ENCODE results near the gene RPL28.
A peak's percentile ranks its signal among the peaks of the same experiment; 100 is the strongest.
"Not testable (repeated sequence)": the region's sequence is repeated elsewhere in the genome, so short reads cannot be mapped to it uniquely, and the experiment has no call there.

The RPL28 gene

DNA sequence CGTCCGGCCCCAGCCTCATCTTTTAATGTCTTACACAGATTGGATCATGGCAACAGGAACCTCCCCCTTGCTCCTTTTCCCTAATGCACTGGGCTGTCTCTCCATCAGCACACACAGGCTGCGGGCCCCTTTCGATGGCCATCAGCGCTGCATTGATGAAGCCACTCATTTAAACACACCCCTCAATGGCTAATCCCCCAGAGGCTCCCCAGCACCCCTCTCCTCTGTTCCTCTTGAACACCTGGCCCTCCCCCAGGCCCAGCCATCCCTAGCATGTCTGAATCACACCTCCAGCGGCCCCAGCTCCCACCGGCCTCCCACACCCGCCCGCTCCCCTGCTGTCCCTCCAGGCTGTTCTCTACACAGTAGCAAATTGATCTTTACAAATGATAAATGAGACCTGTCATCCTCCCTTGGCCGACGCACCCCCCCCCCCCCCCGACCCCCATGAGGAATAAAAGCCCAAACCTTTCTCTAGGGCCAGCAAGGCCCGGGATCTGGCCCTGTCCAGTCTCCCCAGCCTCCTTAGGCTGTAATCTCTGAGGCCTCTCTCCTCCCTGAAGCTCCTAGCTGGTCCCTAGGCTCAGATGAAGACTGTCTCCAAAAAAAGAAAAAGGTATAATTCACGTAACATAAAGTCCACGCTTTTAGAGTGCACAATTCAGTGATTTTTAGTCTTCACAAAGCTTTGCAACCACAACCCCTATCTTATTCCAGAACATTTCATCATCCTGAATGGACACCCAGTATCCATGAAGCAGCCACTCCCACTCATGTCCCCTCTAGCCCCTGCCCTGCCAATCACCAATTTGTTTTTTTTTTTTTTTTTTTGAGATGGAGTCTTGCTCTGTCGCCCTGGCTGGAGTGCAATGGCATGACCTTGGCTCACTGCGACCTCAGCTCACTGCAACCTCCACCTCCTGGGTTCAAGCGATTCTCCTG is 7.4 kb downstream of the RPL28 start:
- no peak for DNase-seq (ENCODE audit: low read depth)

- no peak for DNase-seq (ENCODE audit: low read depth)
Measured at GRCh38 chr19:55398200-55398925, 12.6 kb downstream of the RPL28 start.

DNA sequence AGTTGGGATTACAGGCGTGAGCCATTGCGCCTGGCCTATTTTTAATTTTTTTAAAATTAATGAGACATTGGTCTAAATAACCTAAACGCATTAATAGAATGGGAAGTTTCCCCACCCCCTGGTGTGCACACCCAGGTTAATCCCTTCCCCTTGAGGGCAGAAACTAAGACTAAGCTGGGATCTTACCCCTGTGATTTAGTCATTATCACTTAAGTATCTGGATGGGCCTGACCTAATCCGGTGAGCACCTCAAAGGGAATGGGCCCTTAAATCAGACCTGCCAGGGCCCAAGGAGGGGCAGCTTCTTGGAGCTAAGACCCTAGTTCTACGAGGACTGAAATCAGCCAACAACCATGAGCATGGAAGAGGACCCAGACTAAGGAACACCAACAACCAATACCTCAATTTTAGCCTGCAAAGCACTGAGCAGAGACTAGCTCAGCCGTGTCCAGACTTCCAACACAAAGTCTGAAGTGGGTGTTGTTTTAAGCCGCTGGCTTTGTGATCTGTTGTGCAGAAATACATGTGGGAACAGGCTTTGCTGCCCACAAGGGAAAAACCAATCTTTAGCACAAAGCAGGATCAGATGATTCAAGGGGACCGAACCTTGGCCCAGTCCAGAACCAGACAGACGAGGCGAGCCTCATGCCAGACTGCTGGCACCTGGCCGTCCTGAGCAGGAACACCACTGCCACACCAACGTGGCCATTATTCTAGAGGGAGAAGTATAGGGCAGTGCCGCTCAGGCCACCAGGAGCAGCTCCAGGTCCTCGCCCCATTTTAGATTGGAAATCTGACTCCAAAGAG is 14.8 kb downstream of the RPL28 start:
- DNase-seq (ENCODE audit: low read depth) = no peak

- DNase-seq (ENCODE audit: low read depth) = not testable (repeated sequence)
Measured at GRCh38 chr19:55401390-55401789, 15.7 kb downstream of the RPL28 start.

DNA sequence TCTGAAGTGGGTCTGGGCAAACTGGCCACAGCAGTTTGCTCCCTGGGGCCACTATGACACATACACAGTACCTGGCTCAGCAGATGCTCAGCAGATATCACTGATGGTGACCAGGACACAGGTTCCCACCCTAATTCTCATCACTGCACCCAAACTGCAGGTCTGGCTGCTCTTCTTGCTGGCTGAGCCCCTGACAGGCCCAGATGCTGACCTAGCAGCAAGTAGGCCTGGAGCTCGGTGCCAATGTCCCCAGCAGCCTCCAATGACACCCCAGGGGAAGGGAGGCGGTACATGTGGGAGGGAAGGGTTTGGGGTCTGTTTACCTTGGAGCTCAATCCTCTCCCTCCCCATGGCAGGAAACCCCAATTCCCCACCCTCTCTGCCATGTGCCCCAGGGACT is 16.8 kb downstream of the RPL28 start:
- DNase-seq (ENCODE audit: low read depth) = no peak

DNA sequence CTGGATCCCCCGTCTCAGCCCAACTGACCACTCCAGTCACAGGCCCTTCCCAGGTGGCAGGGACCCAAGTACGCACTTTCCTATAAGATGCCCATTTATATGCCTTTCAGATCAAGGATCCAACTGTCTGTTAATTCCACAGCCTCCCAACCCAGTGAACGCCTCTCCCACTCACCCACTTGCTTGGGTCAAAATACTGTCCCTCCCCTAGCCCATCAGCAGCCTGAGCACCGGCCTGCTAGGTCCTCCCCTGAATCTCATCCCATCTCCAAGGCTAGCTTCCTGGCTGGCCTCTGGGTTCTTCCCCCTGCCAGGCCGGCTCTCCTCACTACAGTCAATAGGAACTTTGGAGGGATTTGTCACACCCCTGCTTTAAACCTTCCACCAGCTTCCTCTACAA is 19.9 kb downstream of the RPL28 start:
- DNase-seq (ENCODE audit: low read depth) = no peak

GRCh38 chr19:55406091-55406825 is 20.5 kb downstream of the RPL28 start:
- DNase-seq (ENCODE audit: low read depth) = no peak

GRCh38 chr19:55406826-55407549 is 21.3 kb downstream of the RPL28 start:
- DNase-seq (ENCODE audit: low read depth) = no peak

DNA sequence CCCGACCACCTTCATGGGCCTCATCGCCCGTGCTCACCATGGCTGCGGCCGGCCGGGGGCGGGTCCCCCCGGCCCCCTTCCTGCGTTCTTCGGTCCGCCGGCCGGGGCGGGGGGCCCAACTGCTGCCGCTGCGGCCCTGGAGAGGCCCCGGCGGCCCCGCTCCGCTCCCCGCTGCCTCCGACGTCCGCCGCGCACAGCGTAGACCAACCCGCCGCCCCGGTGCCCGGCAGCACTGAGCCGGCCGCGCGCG is 21.7 kb downstream of the RPL28 start, which contains the start of gene UBE2S:
TSS of gene UBE2S (minus strand) at position 239 of the 250 bp plus-strand sequence. CDS start at position 40, 199 bp downstream.
- not testable (repeated sequence) for DNase-seq (ENCODE audit: low read depth)

DNA sequence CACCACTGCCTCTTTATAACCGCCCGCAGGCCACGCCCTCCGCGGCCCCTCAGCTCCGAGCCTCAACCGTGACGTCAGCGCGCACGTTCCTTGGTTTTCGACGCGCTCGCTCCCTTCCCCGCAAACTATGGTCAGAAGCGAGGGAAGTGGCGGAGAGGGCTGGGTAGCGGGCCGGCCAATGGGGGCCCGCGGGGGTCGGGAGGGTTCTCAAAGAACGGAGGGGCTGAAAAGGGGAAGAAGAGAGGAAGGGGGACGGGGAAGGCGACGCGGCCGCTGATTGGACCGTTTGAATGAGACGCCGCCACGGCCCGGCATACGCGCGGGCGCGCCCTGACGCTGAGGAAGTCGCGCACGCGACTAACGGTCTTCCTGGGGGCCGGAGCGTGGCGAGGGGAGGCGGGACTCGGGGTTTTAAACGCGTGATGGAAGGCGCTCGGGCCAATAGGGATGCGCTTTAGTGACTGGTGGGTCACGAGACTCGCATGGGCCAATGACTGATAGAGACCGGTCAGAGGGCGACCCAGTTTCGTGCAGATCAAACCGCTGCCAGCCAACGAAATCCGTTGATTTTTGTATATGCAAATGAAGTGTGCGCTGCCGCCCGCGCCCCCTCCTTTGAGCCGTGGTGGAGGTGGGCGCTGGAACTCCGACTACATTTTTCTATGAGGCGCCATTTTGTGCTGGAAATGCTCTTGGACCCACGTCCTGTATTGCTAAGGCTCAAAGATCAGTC is 22.2 kb downstream of the RPL28 start:
- peak; percentile 95 for DNase-seq (ENCODE audit: low read depth)

- no peak for DNase-seq (ENCODE audit: low read depth)
Measured at GRCh38 chr19:55408533-55408872, 22.8 kb downstream of the RPL28 start.

- DNase-seq (ENCODE audit: low read depth) = not testable (repeated sequence)
Measured at GRCh38 chr19:55409179-55409578, 23.4 kb downstream of the RPL28 start.

DNA sequence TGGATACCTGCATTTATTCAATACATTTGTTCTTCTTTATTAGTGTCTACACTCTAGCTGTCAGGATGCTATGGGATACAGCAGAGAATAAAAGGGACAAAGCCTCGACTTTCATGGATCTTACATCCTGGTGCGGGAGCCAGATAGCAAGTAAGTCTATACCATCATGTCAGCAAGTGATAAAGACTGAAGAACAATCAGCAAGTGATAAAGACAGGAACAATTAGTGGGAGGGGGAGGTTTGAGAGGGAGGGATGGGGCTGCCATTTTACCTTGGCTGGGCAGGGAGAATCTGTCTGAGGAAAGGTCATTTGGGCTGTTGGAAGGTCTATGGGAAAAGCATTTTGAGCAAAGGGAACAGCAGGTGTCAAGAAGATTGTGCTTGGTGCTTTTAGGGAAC is 24.4 kb downstream of the RPL28 start:
- DNase-seq (ENCODE audit: low read depth) = no peak

GRCh38 chr19:55418185-55418584 is 32.5 kb downstream of the RPL28 start:
- peak; percentile 46 for DNase-seq (ENCODE audit: low read depth)

GRCh38 chr19:55419103-55419502 is 33.4 kb downstream of the RPL28 start:
- no peak for DNase-seq (ENCODE audit: low read depth)

GRCh38 chr19:55419624-55420236 is 34.0 kb downstream of the RPL28 start:
- no peak for DNase-seq (ENCODE audit: low read depth)

DNA sequence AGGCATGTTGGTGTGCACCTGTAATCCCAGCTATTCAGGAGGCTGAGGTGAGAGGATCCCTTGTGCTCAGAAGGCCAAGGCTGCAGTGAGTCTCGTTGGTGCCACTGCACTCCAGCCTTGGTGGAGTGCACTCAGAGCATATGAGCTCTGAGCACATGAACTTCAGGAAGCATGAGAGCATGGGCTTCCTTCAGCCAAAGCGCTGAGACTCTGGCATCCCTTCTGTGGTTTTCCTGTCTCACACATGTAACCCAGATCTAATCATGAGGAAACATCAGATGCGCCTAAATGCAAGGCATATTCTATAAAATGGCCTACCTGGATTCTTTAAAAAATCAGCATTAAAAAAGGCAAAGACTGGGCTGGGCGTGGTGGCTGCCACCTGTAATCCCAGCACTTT is 35.5 kb downstream of the RPL28 start:
- DNase-seq (ENCODE audit: low read depth) = peak; percentile 26

- no peak for DNase-seq (ENCODE audit: low read depth)
Measured at GRCh38 chr19:55423225-55424005, 37.7 kb downstream of the RPL28 start.

DNA sequence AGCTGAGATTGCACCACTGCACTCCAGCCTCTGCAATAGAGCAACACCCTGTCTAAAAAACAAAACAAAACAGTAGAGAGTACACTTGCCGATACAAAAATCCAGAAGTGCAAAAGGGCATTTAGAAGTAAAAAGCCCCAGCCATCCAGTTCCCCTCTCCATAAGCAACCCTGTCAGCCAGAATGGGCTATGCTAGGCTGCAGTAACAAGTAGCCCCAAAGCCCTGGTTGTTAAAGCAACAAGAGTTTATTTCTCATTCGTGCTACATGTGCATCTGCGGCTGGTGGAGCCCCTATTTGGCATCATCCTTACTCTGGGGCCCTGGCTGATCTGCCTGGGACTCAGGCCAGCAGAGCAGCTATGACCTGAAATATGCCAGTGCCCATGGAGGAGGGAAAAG is 38.8 kb downstream of the RPL28 start:
- DNase-seq (ENCODE audit: low read depth) = no peak
